GM21390 (cell line): Measurements from ENCODE around the gene GFOD1.
"Not testable (repeated sequence)": the region's sequence is repeated elsewhere in the genome, so short reads cannot be mapped to it uniquely, and the experiment has no call there.

Experiments
- ATAC-seq: cut with Tn5 transposase; IDR thresholded peaks from one replicate; pipeline ENCODE4 v1.9.1; 2021; ENCODE audit not compliant: unreplicated experiment

The GFOD1 gene

GRCh38 chr6:13331516-13332348, 155.7 kb downstream of the GFOD1 start:
- no peak for ATAC-seq

GRCh38 chr6:13328875-13329183, 158.6 kb downstream of the GFOD1 start:
- no peak for ATAC-seq

DNA sequence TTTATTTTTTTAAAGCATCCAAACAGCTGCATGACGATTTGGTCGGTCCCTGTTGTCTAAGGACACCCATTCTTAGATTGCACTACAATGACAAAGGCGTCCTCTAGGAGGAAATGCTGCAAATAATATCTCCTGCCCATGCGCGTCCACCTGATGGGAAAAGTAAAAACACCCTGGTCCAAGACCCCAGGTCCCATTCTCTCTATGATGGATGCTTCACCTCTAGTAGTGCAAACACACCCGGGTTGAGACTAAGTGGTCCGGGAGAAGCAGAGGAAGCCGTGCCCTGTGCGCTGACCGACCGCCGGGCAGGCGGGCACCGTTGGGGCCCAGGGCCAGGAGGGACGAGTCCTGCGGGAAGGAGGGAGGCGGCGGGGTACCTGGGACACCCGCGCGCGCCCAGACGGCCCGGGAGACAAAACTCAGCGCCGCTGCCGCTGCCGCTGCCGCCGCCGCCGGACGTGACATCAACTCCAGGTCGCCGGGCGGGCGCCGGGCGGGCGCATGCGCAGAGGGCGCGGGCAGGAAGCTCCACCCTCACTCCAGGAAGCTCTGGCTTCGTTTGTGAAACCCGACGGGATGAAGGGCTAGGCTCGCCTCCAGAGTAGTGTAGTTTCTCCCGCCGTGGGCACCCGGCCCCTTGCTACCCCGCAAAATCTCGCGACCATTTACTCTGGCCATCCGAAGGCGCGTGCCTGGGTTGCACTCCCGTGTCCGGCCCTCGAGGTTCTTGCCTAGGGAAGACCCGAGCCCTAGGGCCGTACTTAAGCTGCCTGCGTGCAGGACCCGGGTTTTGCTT, 159.1 kb downstream of the GFOD1 start, which contains the start of gene TBC1D7:
TSS of gene TBC1D7 (minus strand) at position 462 of the 799 bp plus-strand sequence. CDS start 1,639 bp downstream, outside the sequence.
- ATAC-seq, result peak; percentile 82

- no peak for ATAC-seq
Observed at GRCh38 chr6:13327691-13328075, 159.7 kb downstream of the GFOD1 start.

DNA sequence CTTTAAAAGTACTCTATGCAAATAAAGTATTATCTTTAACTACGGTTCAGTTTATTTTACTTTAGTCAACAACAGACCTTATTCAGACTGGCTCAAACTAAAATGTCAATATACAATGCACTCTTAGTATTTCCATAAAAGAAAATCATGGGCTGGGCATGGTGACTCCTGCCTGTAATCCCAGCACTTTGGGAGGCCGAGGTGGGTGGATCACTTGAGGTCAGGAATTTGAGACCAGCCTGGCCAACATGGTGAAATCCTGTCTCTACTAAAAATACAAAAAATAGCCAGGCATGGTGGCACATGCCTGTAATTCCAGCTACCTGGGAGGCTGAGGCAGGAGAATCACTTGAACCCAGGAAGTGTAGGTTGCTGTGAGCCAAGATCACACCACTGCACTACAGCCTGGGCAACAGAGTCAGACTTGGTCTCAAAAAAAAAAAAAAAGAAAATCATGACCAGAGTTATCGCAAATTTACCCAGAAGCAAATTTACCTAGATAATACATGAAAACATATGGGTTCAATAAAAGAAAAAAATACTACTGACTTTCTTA, 161.3 kb downstream of the GFOD1 start:
- ATAC-seq, result not testable (repeated sequence)

DNA sequence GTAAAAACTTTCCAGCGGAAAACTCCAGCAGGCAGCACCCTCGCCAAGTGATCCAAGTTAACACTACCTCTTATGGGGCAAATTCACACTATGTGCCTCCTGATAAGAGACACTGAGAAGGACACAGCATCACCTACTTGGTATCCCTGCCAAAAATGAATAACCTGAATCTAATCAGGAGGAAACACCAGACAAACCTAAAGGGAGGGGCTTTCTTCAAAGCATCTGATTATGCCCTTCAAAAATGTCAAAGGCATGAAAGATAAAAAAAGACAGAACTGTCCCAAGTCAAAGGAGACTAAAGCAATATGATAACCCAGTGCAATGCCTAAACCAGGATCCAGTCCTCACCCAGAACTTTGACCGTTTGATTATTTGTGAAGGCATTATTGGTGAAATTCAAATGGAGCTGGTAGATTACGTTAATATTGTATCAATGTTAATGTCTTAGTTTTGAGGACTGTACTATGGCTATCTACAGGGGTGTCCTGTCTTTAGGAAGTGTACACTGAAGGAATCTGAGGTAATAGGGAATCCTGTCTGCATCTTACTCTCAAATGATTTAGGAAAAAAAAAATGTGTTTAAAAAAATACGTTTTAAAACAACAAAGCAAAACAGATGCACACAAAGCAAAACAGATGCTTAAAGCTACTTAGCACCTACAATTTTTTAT, 167.4 kb downstream of the GFOD1 start:
- no peak for ATAC-seq

DNA sequence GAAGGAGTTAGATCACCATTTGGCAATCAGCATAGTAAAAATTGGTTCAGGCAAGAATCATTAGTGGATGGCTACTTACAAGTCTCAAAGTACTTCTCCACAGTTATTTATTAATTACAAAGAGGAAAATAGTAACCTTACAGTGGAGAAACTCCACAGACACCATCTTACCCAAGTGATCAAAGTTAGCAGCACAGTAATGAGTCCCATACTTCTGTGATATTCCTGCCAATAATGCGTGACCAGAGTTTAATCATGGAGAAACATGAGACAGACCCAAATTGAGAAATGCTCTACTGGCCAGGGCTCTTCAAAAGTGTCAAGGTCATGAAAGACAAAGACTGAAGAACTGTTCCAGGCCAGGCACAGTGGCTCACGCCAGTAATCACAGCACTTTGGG, 168.6 kb downstream of the GFOD1 start:
- ATAC-seq, result no peak

DNA sequence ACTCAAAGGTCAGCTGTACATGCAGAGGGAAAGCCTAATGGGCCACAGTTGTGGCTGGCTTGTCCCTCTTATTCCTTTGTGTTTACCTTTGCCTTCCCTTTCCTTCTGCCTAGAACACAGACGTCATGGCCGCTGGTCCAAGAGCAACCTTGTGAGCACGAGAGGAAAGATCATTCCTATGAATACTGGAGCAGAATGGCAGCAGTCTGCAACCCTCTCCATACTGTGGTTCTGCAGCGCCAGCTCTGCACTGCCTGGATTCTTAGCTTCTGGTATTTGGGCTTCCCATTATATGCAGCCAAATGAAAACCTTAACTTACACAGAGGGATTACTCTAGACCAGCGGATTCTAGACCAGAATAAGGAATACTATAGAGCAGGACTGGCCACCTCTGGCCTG, 171.5 kb downstream of the GFOD1 start:
- no peak for ATAC-seq

DNA sequence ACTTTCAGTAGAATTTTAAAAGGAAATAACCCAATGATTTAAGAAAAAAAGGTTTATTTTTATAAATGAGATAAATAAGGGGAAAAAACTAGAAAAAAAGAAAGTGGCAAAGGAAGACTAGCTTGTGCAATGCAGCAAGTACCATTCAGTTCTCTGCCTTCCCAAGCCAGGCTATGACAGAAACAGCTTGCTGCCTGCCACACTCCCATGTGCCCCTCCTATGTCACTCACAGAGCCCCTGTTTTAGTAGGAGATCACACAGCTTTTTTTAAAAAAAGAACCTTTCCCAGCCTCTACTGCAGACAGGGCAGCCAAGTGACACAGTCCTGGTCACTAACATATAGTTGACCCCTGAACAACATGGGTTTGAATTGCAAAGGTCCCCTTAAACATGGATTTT, 172.6 kb downstream of the GFOD1 start:
- ATAC-seq, result no peak

- no peak for ATAC-seq
Observed at GRCh38 chr6:13311155-13311554, 176.2 kb downstream of the GFOD1 start.

GRCh38 chr6:13308332-13308731, 179.1 kb downstream of the GFOD1 start:
- ATAC-seq, result no peak
